ENCODE data around the gene CATSPER2. TPM values are rescaled to one million over a fixed set of nuclear protein-coding genes. Genes with fewer than 3 reads are reported as not detected.
"Not testable (repeated sequence)": the region's sequence is repeated elsewhere in the genome, so short reads cannot be mapped to it uniquely, and the experiment has no call there.

The CATSPER2 gene
- polyA plus RNA-seq (2013): 9.0 TPM

DNA sequence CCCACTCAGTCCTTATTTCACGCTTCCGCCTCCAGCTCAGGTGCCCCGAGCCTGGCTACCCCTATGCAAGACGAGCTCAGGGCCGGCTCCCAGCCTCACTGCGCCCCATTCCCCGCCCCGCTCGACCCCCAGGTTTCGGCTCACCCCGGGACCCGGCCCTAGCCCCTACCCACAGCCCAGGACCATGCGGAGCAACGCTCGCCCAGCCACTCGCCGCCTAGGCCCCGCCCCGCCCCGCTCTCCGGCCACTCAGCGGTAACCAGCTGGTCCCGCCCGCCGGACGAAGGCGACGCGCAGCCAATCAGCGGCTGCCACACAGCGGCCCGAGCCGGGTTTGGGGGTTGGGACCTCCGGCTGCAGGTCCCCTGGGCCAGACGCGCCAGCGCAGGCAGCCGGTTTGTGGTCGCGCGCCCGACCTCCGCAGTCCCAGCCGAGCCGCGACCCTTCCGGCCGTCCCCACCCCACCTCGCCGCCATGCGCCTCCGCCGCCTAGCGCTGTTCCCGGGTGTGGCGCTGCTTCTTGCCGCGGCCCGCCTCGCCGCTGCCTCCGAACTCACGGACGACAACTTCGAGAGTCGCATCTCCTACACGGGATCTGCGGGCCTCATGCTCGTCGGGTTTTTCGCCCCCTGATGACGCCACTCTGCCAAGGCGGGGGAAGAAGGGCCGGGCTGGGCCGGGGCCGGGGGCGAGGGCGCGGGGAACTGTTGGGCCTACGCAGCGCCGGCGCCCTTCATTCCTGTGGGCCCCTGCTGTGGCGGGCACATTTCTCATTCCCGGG, at the start of gene CATSPER2:
Gene CATSPER2, minus strand, starts transcription at position 196 of the 781 bp plus-strand sequence. CDS start 783 bp downstream, outside the sequence.
- 97% methylated on average over 63 of the region's 85 CpGs for WGBS (ENCODE audit: insufficient coverage)
- no peak for DNase-seq
- no peaks in the 10 kb centered on the region for H3K9me3 ChIP-seq (ENCODE audit: control extremely low read depth in 1 of 5, control insufficient read depth in 4 of 5, insufficient read depth in 2 of 5, low read depth in 1 of 5, low read length in 4 of 5)
- no peaks in the 10 kb centered on the region for H3K27me3 ChIP-seq (replicated peaks in 2 of 5; ENCODE audit: control insufficient read depth in 4 of 5, insufficient read depth in 5 of 5, low read length in 4 of 5)
- CTCF ChIA-PET: no interaction called here
- POLR2A ChIA-PET: no interaction called here
- H3K4me1 ChIP-seq (ENCODE audit: control extremely low read depth in 1 of 4, control insufficient read depth in 4 of 4, insufficient read depth in 4 of 4, low read length in 3 of 4): no peaks in the 10 kb centered on the region
- no peak within 1 kb of the TSS for H3K4me3 ChIP-seq (ENCODE audit: control insufficient read depth in 1 of 7, extremely low read depth in 1 of 7, insufficient read depth in 4 of 7, low read depth in 2 of 7, low read length in 6 of 7)
- H3K27ac ChIP-seq (ENCODE audit: insufficient read depth in 1 of 2, low read depth in 1 of 2, low read length in 2 of 2, poor library complexity in 1 of 2, severe bottlenecking in 2 of 2): no peak within 1 kb of the TSS
- H3K36me3 ChIP-seq (ENCODE audit: control insufficient read depth in 4 of 4, insufficient read depth in 4 of 4, low read length in 3 of 4): peaks cover 0 to 9% (median 1%) of the 10 kb centered on the region in 4 experiments

- WGBS (ENCODE audit: insufficient coverage): no CpG with 5 or more reads among the region's 43 CpGs
- H3K4me1 ChIP-seq (ENCODE audit: control extremely low read depth in 1 of 4, control insufficient read depth in 4 of 4, insufficient read depth in 4 of 4, low read length in 3 of 4); H3K27me3 ChIP-seq (replicated peaks in 2 of 5; ENCODE audit: control insufficient read depth in 4 of 5, insufficient read depth in 5 of 5, low read length in 4 of 5); H3K9me3 ChIP-seq (ENCODE audit: control extremely low read depth in 1 of 5, control insufficient read depth in 4 of 5, insufficient read depth in 2 of 5, low read depth in 1 of 5, low read length in 4 of 5); DNase-seq; H3K36me3 ChIP-seq (ENCODE audit: control insufficient read depth in 4 of 4, insufficient read depth in 4 of 4, low read length in 3 of 4); POLR2A ChIA-PET; CTCF ChIA-PET; H3K27ac ChIP-seq (ENCODE audit: insufficient read depth in 1 of 2, low read depth in 1 of 2, low read length in 2 of 2, poor library complexity in 1 of 2, severe bottlenecking in 2 of 2); H3K4me3 ChIP-seq (ENCODE audit: control insufficient read depth in 1 of 7, extremely low read depth in 1 of 7, insufficient read depth in 4 of 7, low read depth in 2 of 7, low read length in 6 of 7): not testable (repeated sequence)
Observed at GRCh38 chr15:43693148-43694022, 44.7 kb upstream of the CATSPER2 start, which contains the start of gene CKMT1A. Gene CKMT1A (plus strand): TSS chr15:43693859. CDS start chr15:43694051, 192 bp downstream.

DNA sequence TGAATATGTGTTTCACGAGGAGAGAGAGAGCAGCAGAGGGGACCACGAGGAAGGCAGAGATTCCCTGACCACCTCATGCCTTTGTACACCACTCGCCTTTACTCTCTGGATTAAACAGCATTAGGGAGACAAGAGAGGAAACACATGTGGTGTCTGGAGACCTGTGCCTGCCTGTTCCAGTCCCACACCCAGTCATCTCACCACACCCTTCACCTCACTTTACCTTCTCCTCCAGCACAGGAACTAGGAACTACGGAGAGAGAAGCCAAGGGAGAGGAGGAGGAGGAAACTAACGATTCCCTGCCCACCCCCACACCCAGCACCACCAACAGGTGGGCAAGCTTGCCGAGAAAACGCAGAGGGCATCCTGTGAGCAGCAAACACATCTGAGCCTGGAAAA, 44.0 kb upstream of the CATSPER2 start:
- H3K27me3 ChIP-seq (replicated peaks in 2 of 5; ENCODE audit: control insufficient read depth in 4 of 5, insufficient read depth in 5 of 5, low read length in 4 of 5); DNase-seq; H3K27ac ChIP-seq (ENCODE audit: insufficient read depth in 1 of 2, low read depth in 1 of 2, low read length in 2 of 2, poor library complexity in 1 of 2, severe bottlenecking in 2 of 2); POLR2A ChIA-PET; H3K4me3 ChIP-seq (ENCODE audit: control insufficient read depth in 1 of 7, extremely low read depth in 1 of 7, insufficient read depth in 4 of 7, low read depth in 2 of 7, low read length in 6 of 7); H3K9me3 ChIP-seq (ENCODE audit: control extremely low read depth in 1 of 5, control insufficient read depth in 4 of 5, insufficient read depth in 2 of 5, low read depth in 1 of 5, low read length in 4 of 5); H3K36me3 ChIP-seq (ENCODE audit: control insufficient read depth in 4 of 4, insufficient read depth in 4 of 4, low read length in 3 of 4); CTCF ChIA-PET; H3K4me1 ChIP-seq (ENCODE audit: control extremely low read depth in 1 of 4, control insufficient read depth in 4 of 4, insufficient read depth in 4 of 4, low read length in 3 of 4): not testable (repeated sequence)
- no CpG with 5 or more reads among the region's 7 CpGs for WGBS (ENCODE audit: insufficient coverage)

- H3K4me3 ChIP-seq (ENCODE audit: control insufficient read depth in 1 of 7, extremely low read depth in 1 of 7, insufficient read depth in 4 of 7, low read depth in 2 of 7, low read length in 6 of 7); DNase-seq; H3K27ac ChIP-seq (ENCODE audit: insufficient read depth in 1 of 2, low read depth in 1 of 2, low read length in 2 of 2, poor library complexity in 1 of 2, severe bottlenecking in 2 of 2); H3K9me3 ChIP-seq (ENCODE audit: control extremely low read depth in 1 of 5, control insufficient read depth in 4 of 5, insufficient read depth in 2 of 5, low read depth in 1 of 5, low read length in 4 of 5); POLR2A ChIA-PET; CTCF ChIA-PET; H3K4me1 ChIP-seq (ENCODE audit: control extremely low read depth in 1 of 4, control insufficient read depth in 4 of 4, insufficient read depth in 4 of 4, low read length in 3 of 4); H3K27me3 ChIP-seq (replicated peaks in 2 of 5; ENCODE audit: control insufficient read depth in 4 of 5, insufficient read depth in 5 of 5, low read length in 4 of 5); H3K36me3 ChIP-seq (ENCODE audit: control insufficient read depth in 4 of 4, insufficient read depth in 4 of 4, low read length in 3 of 4): not testable (repeated sequence)
- no CpG with 5 or more reads among the region's 54 CpGs for WGBS (ENCODE audit: insufficient coverage)
Observed at GRCh38 chr15:43689604-43690301, 41.1 kb upstream of the CATSPER2 start.

DNA sequence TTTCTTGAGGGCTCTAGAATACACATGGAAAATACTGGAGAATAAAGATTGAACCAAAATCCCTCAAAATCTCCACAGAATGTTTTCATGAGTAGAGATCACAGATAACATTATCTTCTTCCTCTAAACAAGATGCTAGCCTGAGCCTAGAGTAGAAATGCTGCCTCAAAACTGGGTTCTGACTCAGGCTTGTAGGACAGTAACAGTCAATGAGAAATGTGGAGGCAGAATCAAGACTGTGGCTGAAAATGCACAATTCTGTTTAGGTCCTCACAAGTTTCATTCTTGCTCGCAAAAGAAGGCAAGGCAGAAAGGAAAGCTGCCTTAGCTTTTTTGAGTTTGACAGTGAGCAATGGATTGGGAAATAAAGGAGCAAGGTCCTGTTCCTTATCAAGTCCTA, 25.5 kb upstream of the CATSPER2 start:
- DNase-seq; POLR2A ChIA-PET; H3K4me3 ChIP-seq (ENCODE audit: control insufficient read depth in 1 of 7, extremely low read depth in 1 of 7, insufficient read depth in 4 of 7, low read depth in 2 of 7, low read length in 6 of 7); H3K27me3 ChIP-seq (replicated peaks in 2 of 5; ENCODE audit: control insufficient read depth in 4 of 5, insufficient read depth in 5 of 5, low read length in 4 of 5); H3K4me1 ChIP-seq (ENCODE audit: control extremely low read depth in 1 of 4, control insufficient read depth in 4 of 4, insufficient read depth in 4 of 4, low read length in 3 of 4); H3K27ac ChIP-seq (ENCODE audit: insufficient read depth in 1 of 2, low read depth in 1 of 2, low read length in 2 of 2, poor library complexity in 1 of 2, severe bottlenecking in 2 of 2); H3K9me3 ChIP-seq (ENCODE audit: control extremely low read depth in 1 of 5, control insufficient read depth in 4 of 5, insufficient read depth in 2 of 5, low read depth in 1 of 5, low read length in 4 of 5); H3K36me3 ChIP-seq (ENCODE audit: control insufficient read depth in 4 of 4, insufficient read depth in 4 of 4, low read length in 3 of 4); CTCF ChIA-PET: not testable (repeated sequence)
- WGBS (ENCODE audit: insufficient coverage): no CpG with 5 or more reads among the region's 1 CpG

DNA sequence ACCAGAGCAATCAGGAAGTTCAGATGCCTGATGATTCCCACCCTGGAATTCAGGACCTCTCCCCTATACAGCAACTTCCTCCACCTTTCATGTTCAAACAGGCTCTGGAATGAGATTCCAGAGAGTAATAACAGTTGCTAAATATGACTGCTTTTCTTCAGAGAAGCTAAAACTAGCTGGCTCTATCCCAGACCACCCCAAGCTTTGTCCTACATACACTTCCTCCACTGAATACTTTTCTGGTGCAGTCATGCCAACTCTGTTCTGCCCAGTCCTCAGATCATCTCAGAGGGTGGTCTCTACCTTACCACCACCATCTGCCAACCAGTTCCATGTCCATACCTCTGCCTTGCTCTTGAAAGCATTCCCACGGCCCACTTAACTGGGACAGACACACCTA, 17.5 kb upstream of the CATSPER2 start:
- WGBS (ENCODE audit: insufficient coverage): no CpG with 5 or more reads among the region's 1 CpG
- H3K4me3 ChIP-seq (ENCODE audit: control insufficient read depth in 1 of 7, extremely low read depth in 1 of 7, insufficient read depth in 4 of 7, low read depth in 2 of 7, low read length in 6 of 7); POLR2A ChIA-PET; H3K27ac ChIP-seq (ENCODE audit: insufficient read depth in 1 of 2, low read depth in 1 of 2, low read length in 2 of 2, poor library complexity in 1 of 2, severe bottlenecking in 2 of 2); CTCF ChIA-PET; H3K9me3 ChIP-seq (ENCODE audit: control extremely low read depth in 1 of 5, control insufficient read depth in 4 of 5, insufficient read depth in 2 of 5, low read depth in 1 of 5, low read length in 4 of 5); H3K4me1 ChIP-seq (ENCODE audit: control extremely low read depth in 1 of 4, control insufficient read depth in 4 of 4, insufficient read depth in 4 of 4, low read length in 3 of 4); H3K36me3 ChIP-seq (ENCODE audit: control insufficient read depth in 4 of 4, insufficient read depth in 4 of 4, low read length in 3 of 4); DNase-seq; H3K27me3 ChIP-seq (replicated peaks in 2 of 5; ENCODE audit: control insufficient read depth in 4 of 5, insufficient read depth in 5 of 5, low read length in 4 of 5): not testable (repeated sequence)

- CTCF ChIA-PET: not testable (repeated sequence)
- no CpG with 5 or more reads among the region's 8 CpGs for WGBS (ENCODE audit: insufficient coverage)
Observed at GRCh38 chr15:43663333-43663732, 14.7 kb upstream of the CATSPER2 start.

More at GRCh38 chr15:43663333-43663732, 14.7 kb upstream of the CATSPER2 start:
- DNase-seq; H3K36me3 ChIP-seq (ENCODE audit: control insufficient read depth in 4 of 4, insufficient read depth in 4 of 4, low read length in 3 of 4); H3K4me1 ChIP-seq (ENCODE audit: control extremely low read depth in 1 of 4, control insufficient read depth in 4 of 4, insufficient read depth in 4 of 4, low read length in 3 of 4); H3K27ac ChIP-seq (ENCODE audit: insufficient read depth in 1 of 2, low read depth in 1 of 2, low read length in 2 of 2, poor library complexity in 1 of 2, severe bottlenecking in 2 of 2); H3K4me3 ChIP-seq (ENCODE audit: control insufficient read depth in 1 of 7, extremely low read depth in 1 of 7, insufficient read depth in 4 of 7, low read depth in 2 of 7, low read length in 6 of 7); H3K9me3 ChIP-seq (ENCODE audit: control extremely low read depth in 1 of 5, control insufficient read depth in 4 of 5, insufficient read depth in 2 of 5, low read depth in 1 of 5, low read length in 4 of 5); POLR2A ChIA-PET; H3K27me3 ChIP-seq (replicated peaks in 2 of 5; ENCODE audit: control insufficient read depth in 4 of 5, insufficient read depth in 5 of 5, low read length in 4 of 5): not testable (repeated sequence)
